Skeletal muscle cell (primary cell): ENCODE results near the gene PAPPA2.

ENCODE experiments used
- DNase-seq: peaks from one replicate; pipeline ENCODE4 v3.0.0-alpha.2; 2010; ENCODE audit warnings: low read depth
- H3K4me3 ChIP-seq: 2 replicates; pipeline ENCODE4 v1.5.1; 2011; ENCODE audit warnings: low read depth, mild to moderate bottlenecking, control low read depth, low read length, moderate library complexity

The PAPPA2 gene

GRCh38 chr1:176785791-176786190 is 322.8 kb downstream of the PAPPA2 start:
- no peak overlapping the region for H3K4me3 ChIP-seq
- DNase-seq = no peak

GRCh38 chr1:176786274-176786673 is 323.3 kb downstream of the PAPPA2 start:
- DNase-seq = no peak
- no peak overlapping the region for H3K4me3 ChIP-seq

- no peak overlapping the region for H3K4me3 ChIP-seq
- no peak for DNase-seq
These were observed 326.7 kb downstream of the PAPPA2 start for GRCh38 chr1:176789571-176790090.

GRCh38 chr1:176790786-176791185 is 327.8 kb downstream of the PAPPA2 start:
- no peak overlapping the region for H3K4me3 ChIP-seq
- DNase-seq = no peak

GRCh38 chr1:176791906-176792305 is 328.9 kb downstream of the PAPPA2 start:
- no peak overlapping the region for H3K4me3 ChIP-seq
- no peak for DNase-seq

- DNase-seq = no peak
- H3K4me3 ChIP-seq = no peak overlapping the region
These were observed 332.0 kb downstream of the PAPPA2 start for GRCh38 chr1:176794897-176795508.

GRCh38 chr1:176795929-176796328 is 333.0 kb downstream of the PAPPA2 start:
- no peak overlapping the region for H3K4me3 ChIP-seq
- no peak for DNase-seq

- DNase-seq = no peak
- no peak overlapping the region for H3K4me3 ChIP-seq
These were observed 333.6 kb downstream of the PAPPA2 start for GRCh38 chr1:176796583-176796982.

GRCh38 chr1:176799327-176799726 is 336.4 kb downstream of the PAPPA2 start:
- no peak for DNase-seq
- no peak overlapping the region for H3K4me3 ChIP-seq

GRCh38 chr1:176800978-176801513 is 338.1 kb downstream of the PAPPA2 start:
- DNase-seq = no peak
- no peak overlapping the region for H3K4me3 ChIP-seq

- DNase-seq = peak; percentile 23
- no peak overlapping the region for H3K4me3 ChIP-seq
These were observed 338.6 kb downstream of the PAPPA2 start for GRCh38 chr1:176801514-176802020.

GRCh38 chr1:176802316-176802715 is 339.3 kb downstream of the PAPPA2 start:
- H3K4me3 ChIP-seq = no peak overlapping the region
- DNase-seq = no peak

GRCh38 chr1:176803042-176803441 is 340.1 kb downstream of the PAPPA2 start:
- no peak overlapping the region for H3K4me3 ChIP-seq
- no peak for DNase-seq

- no peak overlapping the region for H3K4me3 ChIP-seq
- DNase-seq = no peak
These were observed 340.6 kb downstream of the PAPPA2 start for GRCh38 chr1:176803596-176803995.

- H3K4me3 ChIP-seq = no peak overlapping the region
- DNase-seq = no peak
These were observed 346.3 kb downstream of the PAPPA2 start for GRCh38 chr1:176809292-176809691.

- no peak overlapping the region for H3K4me3 ChIP-seq
- no peak for DNase-seq
These were observed 348.7 kb downstream of the PAPPA2 start for GRCh38 chr1:176811511-176812288.

- no peak for DNase-seq
- H3K4me3 ChIP-seq = no peak overlapping the region
These were observed 352.6 kb downstream of the PAPPA2 start for GRCh38 chr1:176815621-176816020.

- H3K4me3 ChIP-seq = no peak overlapping the region
- no peak for DNase-seq
These were observed 353.3 kb downstream of the PAPPA2 start for GRCh38 chr1:176816232-176816631.

GRCh38 chr1:176820391-176821031 is 357.5 kb downstream of the PAPPA2 start:
- no peak for DNase-seq
- H3K4me3 ChIP-seq = no peak overlapping the region

GRCh38 chr1:176826265-176826664 is 363.3 kb downstream of the PAPPA2 start:
- no peak for DNase-seq
- H3K4me3 ChIP-seq = no peak overlapping the region
